Stimulated activated CD4-positive, alpha-beta T cell treated with anti-CD3 and anti-CD28 coated beads, Interleukin-15, amount 100 ng/mL, for 24 hours (primary cell): Measurements from ENCODE around the gene MBL2.

ENCODE experiments used
- DNase-seq: peaks from one replicate; pipeline ENCODE4 v3.0.0-alpha.2; 2020

Gene MBL2

GRCh38 chr10:52772623-52773022 lies at the start of gene MBL2:
Gene MBL2, minus strand, starts transcription at chr10:52772784. Its CDS starts 1,149 bp downstream, at chr10:52771635.
- DNase-seq, result no peak

GRCh38 chr10:52820309-52820708 lies 47.7 kb upstream of the MBL2 start:
- no peak for DNase-seq

- DNase-seq, result no peak
Observed at GRCh38 chr10:52818019-52818418, 45.4 kb upstream of the MBL2 start.

DNA sequence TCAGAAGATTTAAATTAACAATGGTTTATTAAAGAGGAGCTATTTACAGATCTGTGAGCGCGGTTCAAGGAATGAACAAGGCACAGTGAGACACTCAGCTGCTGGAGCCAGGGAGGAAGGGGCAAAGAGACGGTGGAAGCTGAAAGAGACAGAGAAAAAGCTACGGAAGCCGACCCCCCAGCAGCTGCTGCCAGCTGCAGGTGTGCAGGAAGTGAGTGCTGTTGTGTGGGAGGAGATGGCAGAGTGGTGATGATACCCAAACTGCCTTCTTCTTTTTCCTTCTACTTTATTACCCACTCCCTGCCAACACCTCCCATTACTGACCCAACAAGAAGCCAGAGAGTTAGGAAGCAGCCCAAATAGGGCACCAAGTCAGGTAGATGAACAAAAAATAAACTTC lies 41.9 kb upstream of the MBL2 start:
- DNase-seq, result no peak

DNA sequence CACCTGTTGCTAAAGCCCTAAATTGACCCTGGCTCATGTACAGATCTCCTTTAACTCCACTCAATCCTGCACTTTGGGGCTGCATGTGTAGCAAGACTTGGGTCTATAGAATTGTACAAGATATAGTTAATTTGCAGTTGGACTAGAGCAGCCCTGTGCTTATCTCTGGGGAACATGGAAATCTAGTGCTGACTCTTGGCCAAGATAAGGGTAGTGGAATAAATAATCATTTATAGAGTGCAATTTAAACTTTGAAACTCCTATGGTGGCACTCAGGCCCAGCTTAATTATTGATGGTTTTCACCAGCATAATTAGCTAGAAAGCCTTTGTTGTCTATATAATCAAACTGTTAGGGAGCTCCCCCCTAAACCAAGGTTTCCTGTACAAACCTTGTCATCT lies 39.2 kb upstream of the MBL2 start:
- DNase-seq, result no peak

DNA sequence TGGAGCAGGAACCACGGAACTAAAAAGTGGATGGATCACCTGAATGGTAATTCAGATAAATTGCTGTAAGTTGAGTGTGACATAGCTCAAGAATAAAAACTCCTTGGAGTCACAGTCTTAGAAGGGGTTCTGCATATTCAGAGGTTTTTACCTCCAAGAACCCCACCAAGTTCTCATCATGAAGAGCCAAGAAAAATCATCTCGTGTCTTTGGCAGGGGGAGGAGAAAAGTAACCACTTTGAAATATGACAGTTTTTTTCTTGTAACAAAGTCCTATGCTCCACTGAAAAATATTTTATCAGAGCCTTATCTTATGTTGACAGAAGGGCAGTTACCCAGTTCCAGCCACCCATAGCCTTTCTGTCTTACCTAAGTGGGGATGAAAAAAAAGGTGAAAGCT lies 38.2 kb upstream of the MBL2 start:
- no peak for DNase-seq

DNA sequence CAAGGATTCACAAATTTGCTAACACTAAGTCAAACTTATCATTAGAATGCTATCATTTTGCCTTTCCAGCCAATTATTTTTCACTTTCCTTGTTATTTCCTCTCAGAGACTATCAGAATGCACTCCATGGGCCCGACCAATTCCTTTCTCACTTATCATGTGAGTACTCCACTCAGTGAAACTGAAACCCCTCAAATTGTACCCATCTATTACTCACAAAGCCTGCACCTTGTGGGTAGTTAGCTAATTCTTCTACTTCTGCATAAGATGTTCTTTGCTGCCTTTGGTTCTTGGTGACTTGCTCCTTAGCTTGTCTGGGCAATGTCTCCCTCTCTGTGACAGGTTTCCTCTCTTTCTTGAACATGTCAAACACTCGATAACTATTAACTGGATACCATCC lies 35.2 kb upstream of the MBL2 start:
- DNase-seq, result no peak

DNA sequence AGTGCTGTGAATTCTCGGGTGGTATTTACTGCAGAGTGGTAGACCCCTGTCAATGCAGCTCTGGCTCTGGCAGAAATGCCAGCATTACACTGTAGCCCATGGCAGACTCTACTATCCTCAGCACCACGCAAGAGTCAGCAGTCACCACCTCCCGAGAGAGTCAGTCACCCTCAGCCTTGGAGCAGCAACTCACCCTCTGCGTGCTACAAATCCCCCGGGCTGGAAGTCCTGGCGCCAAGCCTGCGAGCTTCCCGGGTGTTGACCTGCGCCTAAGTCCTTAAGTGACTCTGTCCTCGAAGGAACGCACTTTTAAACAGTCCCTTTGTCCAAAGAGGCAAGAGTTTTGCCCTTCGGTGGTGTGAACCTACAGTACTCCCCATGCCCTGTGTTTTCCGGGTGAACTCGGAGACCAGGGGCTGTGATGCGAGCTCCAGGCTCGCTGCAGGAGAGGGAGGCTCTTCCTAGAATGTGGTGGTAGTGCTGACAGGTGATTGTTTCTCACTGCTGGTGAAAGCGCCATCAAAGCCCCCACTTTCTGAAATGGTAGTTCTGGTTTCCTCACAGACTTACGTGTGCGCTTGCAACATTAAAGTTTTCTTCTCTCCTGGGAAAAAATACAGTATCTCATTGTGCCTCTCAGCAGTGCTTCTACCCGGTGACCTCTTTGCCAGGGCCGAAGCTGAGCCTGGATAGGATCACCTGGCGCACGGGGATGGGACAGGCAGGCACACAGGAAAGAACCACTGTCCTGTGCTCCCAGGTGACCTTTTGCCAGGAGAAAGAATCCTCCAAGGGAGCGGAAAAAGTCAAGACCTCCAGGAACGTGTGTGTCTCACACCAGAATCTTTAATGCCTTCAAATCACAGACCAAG lies 33.1 kb upstream of the MBL2 start:
- no peak for DNase-seq

- no peak for DNase-seq
Observed at GRCh38 chr10:52801947-52802346, 29.4 kb upstream of the MBL2 start.

DNA sequence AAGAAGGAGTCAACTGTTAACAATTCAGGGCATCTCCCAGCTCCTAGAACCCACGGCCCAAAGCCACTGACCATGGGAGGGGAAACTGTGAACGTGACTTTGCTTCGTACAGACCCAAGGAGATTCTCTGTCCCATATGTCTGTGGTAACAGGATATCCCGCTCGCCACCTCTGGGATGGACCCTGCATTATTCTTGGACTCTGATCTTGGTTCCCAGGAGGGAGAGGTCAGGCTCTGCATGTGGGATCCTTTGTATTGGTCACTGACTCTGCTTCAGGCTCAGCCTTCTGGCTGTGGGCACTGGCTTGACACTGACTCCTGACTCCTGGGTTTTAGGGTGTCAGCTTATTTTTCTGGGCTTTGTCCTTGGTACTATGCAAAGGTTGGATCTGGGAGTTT lies 13.5 kb upstream of the MBL2 start:
- no peak for DNase-seq

DNA sequence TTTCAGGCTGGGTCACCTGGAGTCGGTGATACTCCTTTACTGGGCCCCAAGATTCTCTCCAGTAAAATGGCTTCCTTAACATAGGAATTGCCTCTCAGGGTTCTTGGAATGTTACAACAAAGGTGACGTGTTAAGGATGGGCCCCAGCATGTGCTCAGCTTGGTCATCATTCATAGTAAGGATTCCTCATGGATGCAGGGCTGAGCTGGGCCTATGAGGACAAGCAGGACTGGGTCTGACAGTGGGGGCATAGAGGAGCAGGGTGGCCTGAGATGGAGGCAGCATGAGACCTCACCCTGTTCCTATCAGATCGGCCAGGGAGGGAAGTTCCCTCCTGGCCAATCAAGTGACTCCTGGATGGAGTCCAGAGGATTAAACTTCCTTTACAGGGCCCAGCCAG lies 12.8 kb upstream of the MBL2 start:
- no peak for DNase-seq

DNA sequence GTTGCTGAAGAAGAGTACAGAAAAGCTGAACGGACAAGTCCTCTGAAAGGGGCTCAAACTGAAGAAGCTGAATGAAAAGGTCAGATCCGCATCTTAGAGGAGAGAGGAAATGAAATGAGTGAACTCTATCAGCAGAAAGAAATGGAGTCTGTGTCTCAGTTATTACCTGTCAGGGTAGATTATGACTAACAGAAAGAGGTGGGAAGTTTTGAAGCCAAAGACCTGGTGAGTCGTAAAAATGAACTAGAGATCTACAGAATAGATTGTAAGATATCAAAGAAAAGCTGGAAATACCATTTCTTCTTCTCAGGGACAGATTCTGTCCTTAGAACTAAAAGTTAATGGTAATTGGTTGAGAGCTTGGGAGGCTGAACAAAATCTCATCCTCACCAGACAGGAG lies 11.1 kb upstream of the MBL2 start:
- no peak for DNase-seq

GRCh38 chr10:52782554-52782953 lies 10.0 kb upstream of the MBL2 start:
- DNase-seq, result no peak

GRCh38 chr10:52780391-52781155 lies 8.0 kb upstream of the MBL2 start:
- no peak for DNase-seq

GRCh38 chr10:52779541-52780390 lies 7.2 kb upstream of the MBL2 start:
- peak; percentile 60 for DNase-seq

- DNase-seq, result no peak
Observed at GRCh38 chr10:52778511-52779392, 6.2 kb upstream of the MBL2 start.

- DNase-seq, result no peak
Observed at GRCh38 chr10:52777414-52777813, 4.8 kb upstream of the MBL2 start.

DNA sequence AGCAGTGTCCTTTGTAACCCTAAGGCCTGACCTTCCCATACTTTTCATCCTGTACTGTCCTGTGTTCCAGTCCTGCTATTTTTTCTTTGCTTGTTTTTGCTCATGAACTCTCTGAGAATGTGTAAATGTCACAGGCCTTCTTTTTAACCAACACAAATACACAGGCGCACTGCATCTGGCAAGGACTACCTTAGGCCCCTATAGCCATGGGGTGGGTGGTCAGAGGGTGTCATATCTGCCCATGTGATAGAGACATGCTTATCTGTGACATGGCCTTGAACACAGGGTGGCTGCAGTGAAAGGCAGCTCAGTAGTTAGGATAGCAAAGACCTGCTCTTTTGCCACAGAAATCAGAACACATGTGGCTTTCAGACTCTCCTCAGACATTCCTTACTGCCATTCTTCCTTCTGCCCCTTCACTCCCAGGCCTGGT lies 3.9 kb upstream of the MBL2 start:
- no peak for DNase-seq

- no peak for DNase-seq
Observed at GRCh38 chr10:52775132-52775647, 2.6 kb upstream of the MBL2 start.

GRCh38 chr10:52774600-52775106 lies 2.1 kb upstream of the MBL2 start:
- no peak for DNase-seq

DNA sequence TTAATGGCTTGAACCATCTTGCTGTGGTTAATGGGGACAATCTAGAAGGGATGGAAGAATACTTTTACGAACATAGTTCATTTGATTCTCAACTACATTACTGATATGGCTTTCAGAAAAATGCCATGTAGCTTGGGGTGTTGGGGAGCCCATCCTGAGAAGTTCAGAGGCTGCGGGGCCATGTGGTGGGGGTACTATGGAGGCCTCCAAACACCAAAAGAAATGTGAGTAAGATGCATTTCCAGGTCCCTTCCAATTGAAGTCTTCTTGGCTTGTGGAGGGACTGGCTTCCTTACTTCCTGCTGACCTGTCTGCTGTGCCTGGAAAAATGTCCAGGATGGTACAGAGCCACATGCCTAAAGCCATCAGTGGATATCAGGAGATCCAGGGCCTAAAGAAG lies 1.6 kb upstream of the MBL2 start:
- no peak for DNase-seq
